Progenitor cell of endocrine pancreas (in vitro differentiated cells): Measurements from ENCODE around the gene SSTR3. TPM values are rescaled to one million over a fixed set of nuclear protein-coding genes. Genes with fewer than 3 reads are reported as not detected.
A peak's percentile ranks its signal among the peaks of the same experiment; 100 is the strongest.

ENCODE experiments used
- DNase-seq: peaks from one replicate; pipeline ENCODE4 v3.0.0; 2021; ENCODE audit warnings: low spot score; ENCODE audit not compliant: unreplicated experiment
- H3K27ac Mint-ChIP-seq: 2 replicates; pipeline ENCODE4 v1.8.0; 2021; ENCODE audit warnings: mild to moderate bottlenecking, moderate library complexity, mixed read lengths
- H3K27me3 Mint-ChIP-seq: 2 replicates; pipeline ENCODE4 v1.8.0; 2021; ENCODE audit warnings: mixed read lengths
- H3K36me3 Mint-ChIP-seq: 2 replicates; pipeline ENCODE4 v1.8.0; 2022; ENCODE audit warnings: mixed read lengths; ENCODE audit not compliant: insufficient read depth
- H3K4me1 Mint-ChIP-seq: 2 replicates; pipeline ENCODE4 v1.8.0; 2021; ENCODE audit warnings: low read depth, mixed read lengths
- H3K4me3 Mint-ChIP-seq: 2 replicates; pipeline ENCODE4 v1.8.0; 2021; ENCODE audit warnings: low read depth, mild to moderate bottlenecking, moderate library complexity, mixed read lengths
- H3K9me3 Mint-ChIP-seq: 2 replicates; pipeline ENCODE4 v1.8.0; 2021; ENCODE audit warnings: low read depth, mixed read lengths
- CTCF ChIP-seq: fragments of 200-600 bp; sonication (generic); IDR thresholded peaks from one replicate; pipeline ENCODE4 v1.5.0; 2021; ENCODE audit warnings: antibody characterized with exemption, mild to moderate bottlenecking; ENCODE audit not compliant: unreplicated experiment
- total RNA-seq: library from RNA; stranded (reverse); gene quantifications from 2 replicates; pipeline ENCODE4 v1.2.1, GENCODE V29; 2021

SSTR3 gene
- total RNA-seq, 1 donor from 2014 or later, result 1.9 TPM

GRCh38 chr22:37244922-37245722 is 32.8 kb upstream of the SSTR3 start:
- Mint-ChIP-seq H3K4me1 (peaks cover 3% of the 10 kb centered on the region), H3K4me3 (no peak overlapping the region), H3K27ac (no peak overlapping the region), H3K27me3 (peaks cover 4% of the 10 kb centered on the region), H3K36me3 (no peaks in the 10 kb centered on the region), H3K9me3 (no peaks in the 10 kb centered on the region)
- no peak for TF ChIP-seq CTCF
- no peak for DNase-seq

GRCh38 chr22:37244114-37244921 is 32.0 kb upstream of the SSTR3 start, which contains the start of gene RAC2:
Gene RAC2, minus strand, starts transcription at chr22:37244269. Its CDS starts 121 bp downstream, at chr22:37244148.
- no peaks in the 10 kb centered on the region for H3K36me3 Mint-ChIP-seq
- no peak for TF ChIP-seq CTCF
- DNase-seq, result no peak
- H3K4me3 Mint-ChIP-seq, result peak within 1 kb of the TSS; percentile 37
- H3K27me3 Mint-ChIP-seq, result peaks cover 4% of the 10 kb centered on the region
- no peak within 1 kb of the TSS for H3K27ac Mint-ChIP-seq
- H3K9me3 Mint-ChIP-seq, result no peaks in the 10 kb centered on the region
- H3K4me1 Mint-ChIP-seq, result peaks cover 3% of the 10 kb centered on the region

GRCh38 chr22:37243402-37244113 is 31.3 kb upstream of the SSTR3 start:
- H3K9me3 Mint-ChIP-seq, result no peaks in the 10 kb centered on the region
- H3K27me3 Mint-ChIP-seq, result peaks cover 7% of the 10 kb centered on the region
- H3K27ac Mint-ChIP-seq, result no peak overlapping the region
- no peak for TF ChIP-seq CTCF
- no peak for DNase-seq
- no peaks in the 10 kb centered on the region for H3K36me3 Mint-ChIP-seq
- H3K4me3 Mint-ChIP-seq, result peak overlapping the region; percentile 37
- H3K4me1 Mint-ChIP-seq, result peaks cover 3% of the 10 kb centered on the region

GRCh38 chr22:37242395-37242918 is 30.2 kb upstream of the SSTR3 start:
- Mint-ChIP-seq H3K27ac (no peak overlapping the region), H3K4me1 (peaks cover 3% of the 10 kb centered on the region), H3K4me3 (no peak overlapping the region), H3K9me3 (no peaks in the 10 kb centered on the region), H3K27me3 (peaks cover 13% of the 10 kb centered on the region), H3K36me3 (no peaks in the 10 kb centered on the region)
- DNase-seq, result no peak
- no peak for TF ChIP-seq CTCF
